Caco-2 (cell line): ENCODE results near the gene SLC52A3. TPM values are rescaled to one million over a fixed set of nuclear protein-coding genes. Genes with fewer than 3 reads are reported as not detected.
A peak's percentile ranks its signal among the peaks of the same experiment; 100 is the strongest.

Source experiments
- Bru-seq: library from RNA; stranded (reverse); fragments of 400-500 nt; gene quantifications from one replicate; lab custom pipeline; 2021; lab: Mats Ljungman, UMichigan
- BruChase-seq, 2 experiments: library from RNA; stranded (reverse); fragments of 400-500 nt; gene quantifications; one replicate each; lab custom pipeline; 2021; lab: Mats Ljungman, UMichigan
- BruUV-seq: library from RNA; stranded (reverse); fragments of 400-500 nt; replicated peaks from 2 replicates; lab custom pipeline; 2021; lab: Mats Ljungman, UMichigan
- CTCF ChIA-PET: fragments of 300-600 bp; sonication (Branson Sonifier 250); formaldehyde crosslinking; loops from one replicate; lab custom pipeline; 2022; ENCODE audit warnings: antibody characterized with exemption; lab: Charles Lee
- POLR2A ChIA-PET: fragments of 300-600 bp; sonication (Branson Sonifier 250); formaldehyde crosslinking; loops from one replicate; lab custom pipeline; 2022; ENCODE audit warnings: antibody characterized with exemption; lab: Charles Lee
- DNase-seq, 2 experiments: peaks; one replicate each; pipeline versions ENCODE4 v3.0.0 to v3.0.0-alpha.2; 2020 to 2022
- H3K27me3 ChIP-seq: replicated peaks from 2 replicates; pipeline ENCODE4 v1.6.0; 2011; ENCODE audit warnings: low read length; ENCODE audit not compliant: control insufficient read depth, insufficient read depth
- H3K36me3 ChIP-seq: 2 replicates; pipeline ENCODE4 v1.5.1; 2011; ENCODE audit warnings: low read length; ENCODE audit not compliant: control insufficient read depth, insufficient read depth
- H3K4me1 ChIP-seq: fragments of 250-450 bp; sonication (Bioruptor Pico); 2 replicates; pipeline ENCODE4 v1.5.1; 2020; ENCODE audit warnings: mild to moderate bottlenecking
- H3K4me3 ChIP-seq: 2 replicates; pipeline ENCODE4 v1.5.1; 2011; ENCODE audit warnings: low read depth, mild to moderate bottlenecking, control low read depth, low read length
- H3K9me3 ChIP-seq: fragments of 250-450 bp; sonication (Bioruptor Pico); 2 replicates; pipeline ENCODE4 v1.5.1; 2020; ENCODE audit warnings: mild to moderate bottlenecking, moderate library complexity
- H3K27ac Mint-ChIP-seq: one replicate; pipeline ENCODE4 v1.8.0; 2022; ENCODE audit warnings: mixed read lengths; ENCODE audit not compliant: unreplicated experiment
- H3K27me3 Mint-ChIP-seq: one replicate; pipeline ENCODE4 v1.8.0; 2022; ENCODE audit warnings: mixed read lengths; ENCODE audit not compliant: insufficient read depth, unreplicated experiment
- H3K36me3 Mint-ChIP-seq: one replicate; pipeline ENCODE4 v1.8.0; 2022; ENCODE audit warnings: mild to moderate bottlenecking, mixed read lengths; ENCODE audit not compliant: insufficient read depth, unreplicated experiment
- H3K4me1 Mint-ChIP-seq: one replicate; pipeline ENCODE4 v1.8.0; 2022; ENCODE audit warnings: low read depth, mixed read lengths; ENCODE audit not compliant: unreplicated experiment
- H3K4me3 Mint-ChIP-seq: one replicate; pipeline ENCODE4 v1.8.0; 2022; ENCODE audit warnings: mild to moderate bottlenecking, moderate library complexity, mixed read lengths; ENCODE audit not compliant: unreplicated experiment
- H3K9me3 Mint-ChIP-seq: one replicate; pipeline ENCODE4 v1.8.0; 2022; ENCODE audit warnings: mixed read lengths; ENCODE audit not compliant: unreplicated experiment
- intact Hi-C: fragments of 100-400 bp; cut with micrococcal nuclease; formaldehyde crosslinking; loops from one replicate; pipeline ENCODE4 v1.10.0; 2022; ENCODE audit not compliant: unreplicated experiment
- long read RNA-seq: library from polyadenylated mRNA; stranded (forward); transcript quantifications from one replicate; pipeline ENCODE4 v2.0.0, GENCODE V29; 2022
- total RNA-seq: library from RNA; stranded (reverse); gene quantifications from 2 replicates; pipeline ENCODE4 v1.2.3, GENCODE V29; 2022
- TF ChIP-seq, protein P1 (sequence below), 2 experiments: fragments of 200-600 bp in 1 of 2; IDR thresholded peaks; 1 replicate in 1 of 2; 2 replicates in 1 of 2; pipeline versions ENCODE4 v1.5.1 to v1.8.0; 2011 to 2022; ENCODE audit warnings: antibody characterized with exemption in 1 of 2, control low read depth in 1 of 2, inconsistent platforms in 1 of 2, low read depth in 1 of 2, low read length in 1 of 2, mild to moderate bottlenecking in 1 of 2, moderate library complexity in 1 of 2; ENCODE audit not compliant: insufficient read depth in 1 of 2, severe bottlenecking in 1 of 2, unreplicated experiment in 1 of 2

The SLC52A3 gene
- 0.50 and 0.56 TPM in 2 replicates for total RNA-seq
- percentile 20 among the genes with signal in this experiment for Bru-seq, nascent RNA
- percentile 15 among the genes with signal in this experiment for BruChase-seq, experiment 1, labeled RNA remaining after a 2-hour chase
- percentile 18 among the genes with signal in this experiment for BruChase-seq, experiment 2, labeled RNA remaining after a 6-hour chase
- long read RNA-seq, partial matches to known transcripts, result 1 of 2 reads
- long read RNA-seq, other reads (novel, unspliced or antisense), result 0 of 2 reads

DNA sequence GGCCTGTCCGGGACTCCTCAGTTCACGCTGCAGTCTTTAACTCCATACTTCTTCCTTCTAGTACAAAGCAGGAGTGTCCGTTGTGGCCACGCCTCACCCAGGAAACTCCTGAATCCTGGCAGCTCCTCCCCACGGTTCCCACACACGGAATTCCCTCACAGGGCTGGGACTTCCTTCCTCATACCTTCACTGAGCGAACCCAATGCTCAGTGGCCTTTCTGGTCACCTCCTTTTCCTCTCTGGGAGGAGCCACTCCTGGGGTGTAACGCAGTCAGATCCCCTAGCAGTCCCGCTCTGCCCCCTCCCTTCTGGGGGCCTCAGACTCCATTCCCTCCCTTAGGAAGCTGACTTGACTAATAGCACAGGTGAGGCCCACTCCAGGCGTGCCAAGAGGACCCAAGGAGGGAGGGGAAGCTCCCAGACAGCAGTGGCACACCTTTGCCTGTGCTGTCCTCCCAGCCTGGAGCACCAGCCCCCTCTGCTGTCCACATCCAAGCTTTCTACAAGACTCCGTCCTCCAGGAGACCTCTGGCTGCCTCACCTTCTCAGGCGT, at the start of gene SLC52A3:
Gene SLC52A3, minus strand, starts transcription at position 75 of the 553 bp plus-strand sequence. CDS start 2,726 bp downstream, outside the sequence.
- no TSS peak for BruUV-seq
- H3K27me3 ChIP-seq, result no peaks in the 10 kb centered on the region
- H3K4me3 ChIP-seq, result no peak within 1 kb of the TSS
- ChIA-PET POLR2A (no interaction called here), CTCF (interaction anchor here (0.5 to 1.5 kb wide), 5 partner anchors 29 to 186 kb away, joined by 3 to 14 read pairs (median 3); no protein-coding TSS in a partner anchor)
- Mint-ChIP-seq H3K27ac (no peak within 1 kb of the TSS), H3K27me3 (peaks cover 4% of the 10 kb centered on the region), H3K9me3 (no peaks in the 10 kb centered on the region), H3K4me1 (peaks cover 14% of the 10 kb centered on the region), H3K4me3 (no peak within 1 kb of the TSS), H3K36me3 (peaks cover 4% of the 10 kb centered on the region)
- peak; percentile 59 to 81 for DNase-seq
- TF ChIP-seq, protein P1, sequence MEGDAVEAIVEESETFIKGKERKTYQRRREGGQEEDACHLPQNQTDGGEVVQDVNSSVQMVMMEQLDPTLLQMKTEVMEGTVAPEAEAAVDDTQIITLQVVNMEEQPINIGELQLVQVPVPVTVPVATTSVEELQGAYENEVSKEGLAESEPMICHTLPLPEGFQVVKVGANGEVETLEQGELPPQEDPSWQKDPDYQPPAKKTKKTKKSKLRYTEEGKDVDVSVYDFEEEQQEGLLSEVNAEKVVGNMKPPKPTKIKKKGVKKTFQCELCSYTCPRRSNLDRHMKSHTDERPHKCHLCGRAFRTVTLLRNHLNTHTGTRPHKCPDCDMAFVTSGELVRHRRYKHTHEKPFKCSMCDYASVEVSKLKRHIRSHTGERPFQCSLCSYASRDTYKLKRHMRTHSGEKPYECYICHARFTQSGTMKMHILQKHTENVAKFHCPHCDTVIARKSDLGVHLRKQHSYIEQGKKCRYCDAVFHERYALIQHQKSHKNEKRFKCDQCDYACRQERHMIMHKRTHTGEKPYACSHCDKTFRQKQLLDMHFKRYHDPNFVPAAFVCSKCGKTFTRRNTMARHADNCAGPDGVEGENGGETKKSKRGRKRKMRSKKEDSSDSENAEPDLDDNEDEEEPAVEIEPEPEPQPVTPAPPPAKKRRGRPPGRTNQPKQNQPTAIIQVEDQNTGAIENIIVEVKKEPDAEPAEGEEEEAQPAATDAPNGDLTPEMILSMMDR (IDR thresholded peaks at IDR 0.05; ENCODE audit: insufficient read depth in 1 of 2, low read depth in 1 of 2, low read length in 1 of 2, severe bottlenecking in 1 of 2, unreplicated experiment in 1 of 2), result peak; percentile 12 to 48
- H3K36me3 ChIP-seq, result no peaks in the 10 kb centered on the region
- intact Hi-C loops, result no loop called here
- H3K9me3 ChIP-seq, result no peaks in the 10 kb centered on the region
- H3K4me1 ChIP-seq, result no peaks in the 10 kb centered on the region

- Histone ChIP-seq H3K36me3 (no peaks in the 10 kb centered on the region), H3K27me3 (no peaks in the 10 kb centered on the region), H3K4me1 (peaks cover 11% of the 10 kb centered on the region), H3K9me3 (no peaks in the 10 kb centered on the region), H3K4me3 (no peak overlapping the region)
- BruUV-seq, result no TSS peak
- peaks cover 8% of the 10 kb centered on the region for H3K4me1 Mint-ChIP-seq
- intact Hi-C loops, result loop anchor here (1.0 to 10.0 kb wide), 5 partner anchors 71 to 369 kb away; partner anchors contain the start of gene TMEM74B
- ChIA-PET POLR2A (no interaction called here), CTCF (interaction anchor here (0.6 to 5.8 kb wide), 3 partner anchors 96 to 140 kb away, joined by 4 to 31 read pairs (median 10); no protein-coding TSS in a partner anchor)
- no peak overlapping the region for H3K4me3 Mint-ChIP-seq
- H3K27ac Mint-ChIP-seq, result no peak overlapping the region
- peak; percentile 73 to 75 for DNase-seq
- no peaks in the 10 kb centered on the region for H3K27me3 Mint-ChIP-seq
- H3K36me3 Mint-ChIP-seq, result peaks cover 11% of the 10 kb centered on the region
- TF ChIP-seq, protein P1 (IDR thresholded peaks at IDR 0.05; ENCODE audit: insufficient read depth in 1 of 2, low read depth in 1 of 2, low read length in 1 of 2, severe bottlenecking in 1 of 2, unreplicated experiment in 1 of 2), result peak; percentile 97 to 98
- H3K9me3 Mint-ChIP-seq, result peaks cover 11% of the 10 kb centered on the region
Observed at GRCh38 chr20:815914-816606, 47.8 kb upstream of the SLC52A3 start.

DNA sequence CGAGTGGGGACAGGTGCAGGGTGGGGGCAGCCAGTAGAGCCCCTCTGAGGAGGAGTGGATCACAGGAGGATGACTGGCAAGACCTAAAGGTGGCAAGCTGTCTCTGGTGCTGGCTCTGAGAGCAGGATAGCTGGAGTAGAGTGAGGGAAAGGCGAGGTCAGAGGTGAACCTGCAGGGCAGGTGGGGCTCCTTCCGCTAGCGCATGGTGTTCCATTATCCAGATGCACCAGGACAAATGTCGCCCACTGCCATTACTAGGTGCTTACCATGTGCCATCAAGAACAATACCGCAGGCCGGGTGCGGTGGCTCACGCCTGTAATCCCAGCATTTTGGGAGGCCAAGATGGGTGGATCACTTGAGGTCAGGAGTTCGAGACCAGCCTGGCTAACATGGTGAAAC, 46.9 kb upstream of the SLC52A3 start:
- CTCF ChIA-PET, result interaction anchor here (1.0 to 5.8 kb wide), 3 partner anchors 13 to 293 kb away, joined by 3 to 31 read pairs (median 3); no protein-coding TSS in a partner anchor
- H3K4me3 Mint-ChIP-seq, result no peak overlapping the region
- H3K36me3 Mint-ChIP-seq, result peaks cover 14% of the 10 kb centered on the region
- H3K27me3 Mint-ChIP-seq, result no peaks in the 10 kb centered on the region
- POLR2A ChIA-PET, result no interaction called here
- BruUV-seq, result no TSS peak
- peaks cover 11% of the 10 kb centered on the region for H3K4me1 ChIP-seq
- no peaks in the 10 kb centered on the region for H3K9me3 ChIP-seq
- no peak for DNase-seq
- intact Hi-C loops, result loop anchor here (5.0 to 10.0 kb wide), 3 partner anchors 72 to 370 kb away; partner anchors contain the start of gene TMEM74B
- H3K9me3 Mint-ChIP-seq, result peaks cover 4% of the 10 kb centered on the region
- H3K27me3 ChIP-seq, result no peaks in the 10 kb centered on the region
- peaks cover 8% of the 10 kb centered on the region for H3K4me1 Mint-ChIP-seq
- no peak overlapping the region for H3K27ac Mint-ChIP-seq
- no peak overlapping the region for H3K4me3 ChIP-seq
- H3K36me3 ChIP-seq, result no peaks in the 10 kb centered on the region
- TF ChIP-seq, protein P1 (IDR thresholded peaks at IDR 0.05; ENCODE audit: insufficient read depth in 1 of 2, low read depth in 1 of 2, low read length in 1 of 2, severe bottlenecking in 1 of 2, unreplicated experiment in 1 of 2), result no peak
